ENCODE measurements around the gene RSBN1L.

RSBN1L gene

DNA sequence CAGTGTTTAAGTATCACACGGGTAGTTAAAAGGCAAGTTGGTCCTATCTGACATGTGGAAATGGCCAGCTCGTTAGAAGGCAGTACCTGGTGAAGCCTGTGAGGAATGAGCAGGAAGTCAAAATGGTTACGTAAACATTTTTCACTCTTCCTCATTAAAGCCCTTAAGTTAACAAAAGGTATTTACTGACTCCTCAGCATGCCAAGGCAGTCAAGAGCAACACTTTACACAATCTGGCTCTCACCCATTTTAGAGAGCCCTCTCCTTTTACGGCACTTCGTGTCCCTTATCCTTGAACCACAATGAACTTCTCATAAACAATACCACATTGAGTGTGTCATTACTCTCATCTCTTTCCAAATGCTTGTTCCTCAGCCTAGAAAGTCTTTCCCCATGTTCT is 11.0 kb upstream of the RSBN1L start:
- Histone ChIP-seq H3K36me3 (ENCODE audit: control insufficient read depth in 5 of 5, insufficient read depth in 5 of 5, low read length in 5 of 5) (peaks cover 0 to 9% (median 4%) of the 10 kb centered on the region in 5 donors), H3K9ac (ENCODE audit: low read length in 5 of 5) (no peak overlapping the region), H3K4me1 (ENCODE audit: control insufficient read depth in 5 of 5, insufficient read depth in 5 of 5, low read length in 5 of 5) (peaks cover 3 to 16% (median 11%) of the 10 kb centered on the region in 5 donors), H3K4me3 (ENCODE audit: low read depth in 1 of 5, low read length in 5 of 5) (no peak overlapping the region), H3K27me3 (ENCODE audit: control insufficient read depth in 5 of 5, insufficient read depth in 4 of 5, low read length in 5 of 5) (no peaks in the 10 kb centered on the region), H3K27ac (ENCODE audit: low read depth, low read length) (peak overlapping the region; percentile 38), H3K9me3 (ENCODE audit: control insufficient read depth in 5 of 5, low read length in 5 of 5) (no peaks in the 10 kb centered on the region)

DNA sequence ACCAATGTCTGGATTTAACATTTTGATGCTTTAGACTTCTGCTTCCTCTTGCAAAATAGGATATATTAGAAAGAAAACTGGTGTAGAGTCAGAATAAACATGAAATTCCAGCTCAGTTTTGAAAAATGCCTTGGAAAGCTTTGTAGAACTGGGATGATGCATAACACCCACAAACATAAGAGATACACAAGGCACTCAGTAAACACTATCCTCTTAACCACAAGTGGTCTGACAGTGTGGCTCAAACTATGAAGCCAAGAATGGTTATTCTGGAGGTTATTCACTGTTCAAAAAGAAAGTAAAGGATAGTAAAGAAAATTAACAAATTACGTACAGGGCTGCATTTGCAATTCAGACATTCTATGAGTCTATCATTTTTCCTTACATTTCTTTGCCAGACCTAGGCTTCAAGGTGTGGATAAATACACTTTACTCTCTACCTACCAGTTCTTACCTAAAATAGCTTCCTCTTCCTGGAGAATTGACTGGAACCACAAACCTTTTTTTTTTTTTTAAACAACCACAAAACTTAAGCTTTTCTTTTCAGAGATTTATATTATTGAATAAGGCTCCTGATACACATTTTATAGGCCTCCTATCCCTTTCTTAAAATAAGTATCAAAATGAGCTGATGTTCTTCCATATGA is 9.0 kb upstream of the RSBN1L start:
- Histone ChIP-seq H3K4me1 (ENCODE audit: control insufficient read depth in 5 of 5, insufficient read depth in 5 of 5, low read length in 5 of 5) (peaks cover 3 to 16% (median 11%) of the 10 kb centered on the region in 5 donors), H3K9me3 (ENCODE audit: control insufficient read depth in 5 of 5, low read length in 5 of 5) (no peaks in the 10 kb centered on the region), H3K4me3 (ENCODE audit: low read depth in 1 of 5, low read length in 5 of 5) (no peak overlapping the region), H3K36me3 (ENCODE audit: control insufficient read depth in 5 of 5, insufficient read depth in 5 of 5, low read length in 5 of 5) (peaks cover 0 to 7% (median 4%) of the 10 kb centered on the region in 5 donors), H3K27ac (ENCODE audit: low read depth, low read length) (no peak overlapping the region), H3K27me3 (ENCODE audit: control insufficient read depth in 5 of 5, insufficient read depth in 4 of 5, low read length in 5 of 5) (no peaks in the 10 kb centered on the region), H3K9ac (ENCODE audit: low read length in 5 of 5) (peak overlapping the region in 1 of 5 donors; percentile 41)

DNA sequence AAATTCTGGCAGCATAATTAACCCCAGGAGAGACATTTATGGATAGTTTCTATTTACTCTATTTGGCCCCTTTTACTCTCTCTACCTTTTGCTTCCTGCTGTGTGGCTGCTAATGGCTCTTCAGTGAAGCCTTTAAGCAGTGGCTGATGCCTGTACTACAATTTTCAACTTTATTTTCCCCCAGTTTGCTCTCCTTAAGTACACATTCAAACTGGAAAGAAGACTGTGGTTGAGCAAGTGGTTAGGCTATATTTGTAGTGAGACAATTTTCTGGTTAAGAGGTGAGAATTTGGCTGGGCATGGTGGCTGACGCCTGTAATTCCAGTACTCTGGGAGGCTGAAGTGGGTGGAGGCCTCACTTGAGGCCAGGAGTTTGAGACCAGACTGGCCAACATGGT is 8.5 kb upstream of the RSBN1L start:
- no peak overlapping the region for H3K4me3 ChIP-seq (ENCODE audit: low read depth in 1 of 5, low read length in 5 of 5)
- peaks cover 3 to 16% (median 11%) of the 10 kb centered on the region in 5 donors for H3K4me1 ChIP-seq (ENCODE audit: control insufficient read depth in 5 of 5, insufficient read depth in 5 of 5, low read length in 5 of 5)
- no peaks in the 10 kb centered on the region for H3K9me3 ChIP-seq (ENCODE audit: control insufficient read depth in 5 of 5, low read length in 5 of 5)
- H3K9ac ChIP-seq (ENCODE audit: low read length in 5 of 5) = no peak overlapping the region
- H3K27ac ChIP-seq (ENCODE audit: low read depth, low read length) = no peak overlapping the region
- H3K27me3 ChIP-seq (ENCODE audit: control insufficient read depth in 5 of 5, insufficient read depth in 4 of 5, low read length in 5 of 5) = no peaks in the 10 kb centered on the region
- H3K36me3 ChIP-seq (ENCODE audit: control insufficient read depth in 5 of 5, insufficient read depth in 5 of 5, low read length in 5 of 5) = peaks cover 0 to 5% (median 3%) of the 10 kb centered on the region in 5 donors

DNA sequence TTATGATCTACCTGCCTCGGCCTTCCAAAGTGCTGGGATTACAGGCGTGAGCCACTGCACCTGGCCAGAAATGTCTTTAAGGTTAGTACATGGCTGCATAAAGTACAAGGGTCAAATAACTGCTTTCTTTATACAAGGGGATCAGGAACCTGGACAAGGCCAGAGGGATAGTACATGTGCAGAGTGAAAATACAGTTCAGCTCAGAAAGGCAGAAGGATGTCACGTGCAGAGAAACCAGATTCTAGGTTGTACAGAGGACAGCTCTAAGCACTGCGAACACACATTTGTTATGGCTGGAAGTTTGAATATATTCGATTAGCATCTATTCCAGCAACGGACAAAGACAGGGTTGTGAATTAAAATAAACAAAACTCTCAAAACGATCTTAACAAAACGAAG is 6.0 kb upstream of the RSBN1L start:
- H3K4me1 ChIP-seq (ENCODE audit: control insufficient read depth in 5 of 5, insufficient read depth in 5 of 5, low read length in 5 of 5) = peaks cover 0 to 14% (median 10%) of the 10 kb centered on the region in 5 donors
- no peak overlapping the region for H3K9ac ChIP-seq (ENCODE audit: low read length in 5 of 5)
- H3K4me3 ChIP-seq (ENCODE audit: low read depth in 1 of 5, low read length in 5 of 5) = no peak overlapping the region
- no peaks in the 10 kb centered on the region for H3K27me3 ChIP-seq (ENCODE audit: control insufficient read depth in 5 of 5, insufficient read depth in 4 of 5, low read length in 5 of 5)
- H3K9me3 ChIP-seq (ENCODE audit: control insufficient read depth in 5 of 5, low read length in 5 of 5) = no peaks in the 10 kb centered on the region
- H3K36me3 ChIP-seq (ENCODE audit: control insufficient read depth in 5 of 5, insufficient read depth in 5 of 5, low read length in 5 of 5) = no peaks in the 10 kb centered on the region
- H3K27ac ChIP-seq (ENCODE audit: low read depth, low read length) = no peak overlapping the region

DNA sequence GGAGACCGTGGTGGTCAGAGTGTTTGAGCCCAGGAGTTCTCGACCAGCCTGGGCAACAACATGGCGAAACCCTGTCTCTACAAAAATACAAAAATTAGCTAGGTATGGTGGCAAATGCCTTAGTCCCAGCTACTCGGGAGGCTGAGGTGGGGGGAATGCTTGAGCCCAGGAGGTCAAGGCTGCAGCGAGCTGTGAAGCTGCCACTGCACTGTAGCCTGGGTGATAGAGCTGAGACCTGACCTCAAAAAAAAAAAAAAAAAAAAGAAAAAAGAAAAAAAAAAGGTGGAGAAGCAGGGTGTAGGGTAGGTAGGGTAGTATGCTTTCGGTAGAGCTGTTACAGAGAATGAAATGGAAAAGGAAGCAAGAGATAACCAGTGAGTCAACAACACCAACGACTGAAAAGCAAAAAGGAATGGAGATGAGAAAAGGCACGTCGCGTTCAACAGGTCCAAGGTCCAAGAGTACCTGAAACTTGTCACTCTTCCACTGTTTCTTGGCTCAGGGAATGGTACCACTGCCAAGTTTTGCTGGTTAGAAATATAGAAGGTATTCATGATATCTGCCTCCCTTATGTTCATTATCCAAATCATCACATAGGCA is 4.3 kb upstream of the RSBN1L start:
- no peak overlapping the region for H3K9ac ChIP-seq (ENCODE audit: low read length in 5 of 5)
- H3K4me1 ChIP-seq (ENCODE audit: control insufficient read depth in 5 of 5, insufficient read depth in 5 of 5, low read length in 5 of 5) = peaks cover 0 to 14% (median 10%) of the 10 kb centered on the region in 5 donors
- no peak overlapping the region for H3K27ac ChIP-seq (ENCODE audit: low read depth, low read length)

DNA sequence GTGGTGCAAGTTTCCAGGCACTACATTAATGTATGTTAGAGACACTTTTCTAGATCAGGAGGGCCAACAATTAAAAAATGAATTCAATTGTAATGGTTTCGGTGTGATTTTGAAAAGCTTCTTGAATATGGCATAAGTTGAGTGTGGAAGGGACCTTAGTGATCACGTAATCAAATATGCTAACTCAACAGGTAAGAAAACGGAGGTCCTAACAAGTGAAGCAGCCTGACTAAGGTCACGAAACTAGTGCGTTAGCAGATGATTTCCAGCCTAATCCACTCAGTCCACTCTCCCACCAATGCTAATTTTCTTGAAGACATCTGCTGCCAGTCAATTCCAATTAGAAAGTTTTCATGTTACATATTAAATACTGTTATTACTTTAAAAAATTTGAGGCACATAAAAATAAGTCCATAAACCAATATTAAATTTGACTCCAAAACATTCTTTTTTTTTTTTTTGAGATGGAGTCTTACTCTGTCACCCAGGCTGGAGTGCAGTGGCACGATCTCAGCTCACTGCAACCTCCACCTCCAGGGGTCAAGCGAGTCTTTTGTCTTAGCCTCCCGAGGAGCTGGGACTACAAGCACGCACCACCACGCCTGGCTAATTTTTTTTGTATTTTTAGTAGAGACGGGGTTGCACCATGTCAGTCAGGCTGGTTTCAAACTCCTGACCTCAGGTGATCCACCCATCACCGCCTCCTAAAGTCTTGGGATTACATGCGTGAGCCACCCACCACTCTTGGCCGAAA is 2.3 kb upstream of the RSBN1L start:
- no peak overlapping the region for H3K9ac ChIP-seq (ENCODE audit: low read length in 5 of 5)
- H3K9me3 ChIP-seq (ENCODE audit: control insufficient read depth in 5 of 5, low read length in 5 of 5) = no peaks in the 10 kb centered on the region
- no peaks in the 10 kb centered on the region for H3K36me3 ChIP-seq (ENCODE audit: control insufficient read depth in 5 of 5, insufficient read depth in 5 of 5, low read length in 5 of 5)
- H3K4me3 ChIP-seq (ENCODE audit: low read depth in 1 of 5, low read length in 5 of 5) = no peak overlapping the region
- no peaks in the 10 kb centered on the region for H3K27me3 ChIP-seq (ENCODE audit: control insufficient read depth in 5 of 5, insufficient read depth in 4 of 5, low read length in 5 of 5)
- peaks cover 0 to 31% (median 25%) of the 10 kb centered on the region in 5 donors for H3K4me1 ChIP-seq (ENCODE audit: control insufficient read depth in 5 of 5, insufficient read depth in 5 of 5, low read length in 5 of 5)
- no peak overlapping the region for H3K27ac ChIP-seq (ENCODE audit: low read depth, low read length)

More for the DNA sequence above, 4.3 kb upstream of the RSBN1L start:
- Histone ChIP-seq H3K4me3 (ENCODE audit: low read depth in 1 of 5, low read length in 5 of 5) (no peak overlapping the region), H3K36me3 (ENCODE audit: control insufficient read depth in 5 of 5, insufficient read depth in 5 of 5, low read length in 5 of 5) (no peaks in the 10 kb centered on the region), H3K9me3 (ENCODE audit: control insufficient read depth in 5 of 5, low read length in 5 of 5) (no peaks in the 10 kb centered on the region), H3K27me3 (ENCODE audit: control insufficient read depth in 5 of 5, insufficient read depth in 4 of 5, low read length in 5 of 5) (no peaks in the 10 kb centered on the region)

DNA sequence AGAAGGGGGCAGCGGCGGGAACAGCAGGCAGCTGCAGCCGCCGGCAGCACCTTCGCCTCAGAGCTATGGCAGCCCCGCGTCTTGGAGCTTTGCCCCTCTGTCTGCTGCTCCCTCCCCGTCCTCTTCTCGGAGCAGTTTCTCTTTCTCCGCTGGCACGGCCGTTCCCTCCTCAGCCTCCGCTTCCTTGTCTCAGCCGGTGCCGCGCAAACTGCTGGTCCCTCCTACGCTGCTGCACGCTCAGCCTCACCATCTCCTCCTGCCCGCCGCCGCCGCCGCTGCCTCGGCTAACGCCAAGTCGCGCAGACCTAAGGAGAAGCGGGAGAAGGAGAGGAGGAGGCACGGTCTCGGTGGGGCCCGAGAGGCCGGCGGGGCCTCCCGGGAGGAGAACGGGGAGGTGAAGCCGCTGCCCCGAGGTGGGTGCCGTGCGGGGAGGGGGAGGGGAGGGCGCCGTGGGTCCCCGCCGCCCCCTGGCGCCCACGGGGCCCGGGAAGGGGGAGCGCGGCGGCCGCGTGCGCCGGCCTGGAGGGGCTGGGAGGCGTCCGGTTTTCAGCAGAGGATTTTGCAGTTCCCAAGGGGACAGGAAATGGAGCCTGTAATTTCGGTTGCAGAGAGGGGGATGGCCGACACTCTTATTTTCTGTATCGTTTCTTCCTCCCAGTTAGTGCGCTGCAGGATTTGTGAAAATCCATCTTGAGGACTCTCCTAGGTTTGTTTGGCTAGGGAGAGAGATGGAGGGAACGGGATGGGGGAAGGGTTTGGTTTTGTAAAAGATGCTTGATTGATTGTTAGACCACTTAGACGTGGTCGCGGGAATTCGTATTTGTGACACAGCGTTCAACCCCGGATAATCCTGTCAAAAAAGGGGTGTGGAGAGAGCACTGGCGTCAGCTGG is 630 bp downstream of the RSBN1L start:
- no peaks in the 10 kb centered on the region for H3K27me3 ChIP-seq (ENCODE audit: control insufficient read depth in 5 of 5, insufficient read depth in 4 of 5, low read length in 5 of 5)
- peaks cover 0 to 33% (median 30%) of the 10 kb centered on the region in 5 donors for H3K4me1 ChIP-seq (ENCODE audit: control insufficient read depth in 5 of 5, insufficient read depth in 5 of 5, low read length in 5 of 5)
- peak overlapping the region; percentile 96 for H3K27ac ChIP-seq (ENCODE audit: low read depth, low read length)
- no peaks in the 10 kb centered on the region for H3K9me3 ChIP-seq (ENCODE audit: control insufficient read depth in 5 of 5, low read length in 5 of 5)
- peak overlapping the region; percentile 89 to 94 (median 93) for H3K9ac ChIP-seq (ENCODE audit: low read length in 5 of 5)
- no peaks in the 10 kb centered on the region for H3K36me3 ChIP-seq (ENCODE audit: control insufficient read depth in 5 of 5, insufficient read depth in 5 of 5, low read length in 5 of 5)
- peak overlapping the region; percentile 87 to 100 (median 100) for H3K4me3 ChIP-seq (ENCODE audit: low read depth in 1 of 5, low read length in 5 of 5)

DNA sequence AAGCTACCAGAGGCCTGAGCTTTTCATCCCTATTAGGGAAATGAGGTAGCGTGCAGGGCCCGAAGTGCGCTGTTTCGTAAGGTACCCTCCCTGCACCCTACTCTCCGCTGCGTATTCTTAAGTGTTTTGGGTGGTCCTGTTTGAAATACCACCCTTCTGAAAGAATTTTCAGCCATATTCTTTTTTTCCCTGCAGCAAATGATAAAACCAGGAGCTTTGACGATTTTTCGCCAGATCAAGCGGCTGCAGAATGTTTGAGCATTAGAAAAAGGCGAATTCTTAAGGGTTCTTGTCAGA is 1.2 kb downstream of the RSBN1L start:
- Histone ChIP-seq H3K27ac (ENCODE audit: low read depth, low read length) (peak overlapping the region; percentile 96), H3K9me3 (ENCODE audit: control insufficient read depth in 5 of 5, low read length in 5 of 5) (no peaks in the 10 kb centered on the region), H3K4me1 (ENCODE audit: control insufficient read depth in 5 of 5, insufficient read depth in 5 of 5, low read length in 5 of 5) (peaks cover 0 to 33% (median 30%) of the 10 kb centered on the region in 5 donors), H3K27me3 (ENCODE audit: control insufficient read depth in 5 of 5, insufficient read depth in 4 of 5, low read length in 5 of 5) (no peaks in the 10 kb centered on the region), H3K36me3 (ENCODE audit: control insufficient read depth in 5 of 5, insufficient read depth in 5 of 5, low read length in 5 of 5) (no peaks in the 10 kb centered on the region), H3K4me3 (ENCODE audit: low read depth in 1 of 5, low read length in 5 of 5) (peak overlapping the region; percentile 87 to 100 (median 100)), H3K9ac (ENCODE audit: low read length in 5 of 5) (peak overlapping the region; percentile 71 to 94 (median 93))

DNA sequence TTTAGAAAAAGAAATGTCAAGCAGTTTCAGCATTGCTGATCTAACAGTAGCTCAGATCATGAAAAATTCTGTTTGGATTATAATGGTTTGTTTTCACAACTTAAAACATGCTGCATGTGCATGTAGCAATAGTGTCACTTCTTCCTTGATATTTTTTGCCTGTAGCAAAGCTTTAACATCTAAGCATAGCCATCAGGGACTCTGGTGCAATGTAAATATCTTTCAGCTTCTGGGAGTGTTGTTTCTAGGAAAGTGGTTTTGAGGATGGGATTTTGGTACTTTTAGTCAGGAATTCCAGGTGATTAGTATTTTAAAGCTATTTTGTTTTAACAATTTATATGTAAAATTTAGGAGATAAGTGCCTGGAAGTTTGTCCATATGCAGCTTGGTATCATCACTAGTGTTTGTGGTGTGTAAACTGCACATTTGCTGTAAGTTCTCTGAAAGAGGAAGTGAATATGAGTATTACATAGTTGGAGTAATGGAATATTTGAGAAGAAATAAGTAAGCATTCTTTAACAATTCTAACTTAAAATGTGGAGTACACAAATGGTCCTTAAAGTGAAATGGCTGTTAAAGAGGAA is 1.9 kb downstream of the RSBN1L start:
- Histone ChIP-seq H3K27ac (ENCODE audit: low read depth, low read length) (peak overlapping the region; percentile 96), H3K9me3 (ENCODE audit: control insufficient read depth in 5 of 5, low read length in 5 of 5) (no peaks in the 10 kb centered on the region), H3K4me1 (ENCODE audit: control insufficient read depth in 5 of 5, insufficient read depth in 5 of 5, low read length in 5 of 5) (peaks cover 0 to 38% (median 30%) of the 10 kb centered on the region in 5 donors), H3K27me3 (ENCODE audit: control insufficient read depth in 5 of 5, insufficient read depth in 4 of 5, low read length in 5 of 5) (no peaks in the 10 kb centered on the region), H3K9ac (ENCODE audit: low read length in 5 of 5) (peak overlapping the region in 4 of 5 donors; percentile 75 to 94 (median 93)), H3K4me3 (ENCODE audit: low read depth in 1 of 5, low read length in 5 of 5) (peak overlapping the region; percentile 87 to 100 (median 100)), H3K36me3 (ENCODE audit: control insufficient read depth in 5 of 5, insufficient read depth in 5 of 5, low read length in 5 of 5) (no peaks in the 10 kb centered on the region)
